Panc1 (cell line): ENCODE measurements around the gene PTPRO. TPM values are rescaled to one million over a fixed set of nuclear protein-coding genes. Genes with fewer than 3 reads are reported as not detected.

Source experiments
- ATAC-seq: fragments of 200-7000 bp; cut with Tn5 transposase; 2 replicates; pipeline ENCODE4 v1.9.1; 2020; ENCODE audit warnings: mild to moderate bottlenecking, moderate library complexity
- BruUV-seq: library from RNA; stranded (reverse); fragments of 400-500 nt; replicated peaks from 2 replicates; lab custom pipeline; 2021; lab: Mats Ljungman, UMichigan
- CTCF ChIA-PET: fragments of 300-600 bp; sonication (Branson Sonifier 250); formaldehyde crosslinking; loops from one replicate; lab custom pipeline; 2022; ENCODE audit warnings: antibody characterized with exemption; lab: Charles Lee
- POLR2A ChIA-PET: fragments of 300-600 bp; sonication (Branson Sonifier 250); formaldehyde crosslinking; loops from one replicate; lab custom pipeline; 2022; ENCODE audit warnings: antibody characterized with exemption; lab: Charles Lee
- DNase-seq: peaks from one replicate; pipeline ENCODE4 v3.0.0-alpha.2; 2010; ENCODE audit warnings: low read depth, low spot score
- H3K27ac ChIP-seq: 2 replicates; pipeline ENCODE4 v1.5.1; 2011; ENCODE audit warnings: mild to moderate bottlenecking, low read length, inconsistent platforms
- H3K27me3 ChIP-seq: fragments of 200-500 bp; sonication (Bioruptor generic); 2 replicates; pipeline ENCODE4 v1.6.0; 2014; ENCODE audit warnings: low read length, inconsistent platforms; ENCODE audit not compliant: control insufficient read depth, insufficient read depth
- H3K36me3 ChIP-seq: fragments of 200-500 bp; sonication (Bioruptor generic); 2 replicates; pipeline ENCODE4 v1.5.1; 2014; ENCODE audit warnings: inconsistent platforms, mild to moderate bottlenecking, low read length, moderate library complexity; ENCODE audit not compliant: control insufficient read depth, insufficient read depth
- H3K4me1 ChIP-seq: 2 replicates; pipeline ENCODE4 v1.5.1; 2011; ENCODE audit warnings: inconsistent platforms, mild to moderate bottlenecking, low read length, moderate library complexity; ENCODE audit not compliant: control insufficient read depth, insufficient read depth
- H3K4me3 ChIP-seq, 2 experiments: 2 replicates each; pipeline ENCODE4 v1.5.1; 2011 to 2012; ENCODE audit warnings: low read depth in 2 of 2, low read length in 2 of 2, mild to moderate bottlenecking in 2 of 2, inconsistent platforms in 1 of 2, moderate library complexity in 1 of 2
- H3K9me3 ChIP-seq: fragments of 200-500 bp; sonication (Bioruptor generic); 2 replicates; pipeline ENCODE4 v1.5.1; 2014; ENCODE audit warnings: low read depth, mild to moderate bottlenecking, inconsistent platforms, low read length, moderate library complexity; ENCODE audit not compliant: control insufficient read depth, insufficient read depth
- POLR2AphosphoS5 ChIP-seq: IDR thresholded peaks from 2 replicates; pipeline ENCODE4 v1.6.1; 2012; ENCODE audit warnings: mild to moderate bottlenecking, low read depth, low read length, moderate library complexity
- SIN3A ChIP-seq: IDR thresholded peaks from 2 replicates; pipeline ENCODE4 v1.6.1; 2012; ENCODE audit warnings: low read depth, mild to moderate bottlenecking, low read length, moderate library complexity, borderline replicate concordance; ENCODE audit not compliant: insufficient read depth
- TCF7L2 ChIP-seq: IDR thresholded peaks from 2 replicates; pipeline ENCODE4 v1.6.1; 2011; ENCODE audit warnings: mild to moderate bottlenecking, low read depth, low read length, inconsistent platforms
- in situ Hi-C: cut with HindIII; loops from 2 replicates; pipeline ENCODE4 v1.10.0; 2016; ENCODE audit warnings: low sequenced_read_pairs, low pct_unique_long_range_greater_than_20kb
- intact Hi-C: fragments of 100-400 bp; cut with micrococcal nuclease; formaldehyde crosslinking; loops from one replicate; pipeline ENCODE4 v1.10.0; 2022; ENCODE audit not compliant: unreplicated experiment
- total RNA-seq: library from RNA; stranded (reverse); gene quantifications from one replicate; pipeline ENCODE4 v1.2.1, GENCODE V29; 2021; ENCODE audit not compliant: unreplicated experiment
- TF ChIP-seq, protein P1 (sequence below), 2 experiments: IDR thresholded peaks; 2 replicates each; pipeline ENCODE4 v1.6.1; 2011 to 2012; ENCODE audit warnings: low read depth in 2 of 2, control low read depth in 1 of 2, low read length in 1 of 2, mild to moderate bottlenecking in 1 of 2, moderate library complexity in 1 of 2; ENCODE audit not compliant: insufficient read depth in 1 of 2
- TF ChIP-seq, protein P2 (sequence below): fragments of 450-650 bp; IDR thresholded peaks from 2 replicates; pipeline ENCODE4 v1.5.1; 2017; ENCODE audit warnings: mild to moderate bottlenecking

Gene PTPRO
- total RNA-seq, 1 experiment from 2014 or later: not detected

DNA sequence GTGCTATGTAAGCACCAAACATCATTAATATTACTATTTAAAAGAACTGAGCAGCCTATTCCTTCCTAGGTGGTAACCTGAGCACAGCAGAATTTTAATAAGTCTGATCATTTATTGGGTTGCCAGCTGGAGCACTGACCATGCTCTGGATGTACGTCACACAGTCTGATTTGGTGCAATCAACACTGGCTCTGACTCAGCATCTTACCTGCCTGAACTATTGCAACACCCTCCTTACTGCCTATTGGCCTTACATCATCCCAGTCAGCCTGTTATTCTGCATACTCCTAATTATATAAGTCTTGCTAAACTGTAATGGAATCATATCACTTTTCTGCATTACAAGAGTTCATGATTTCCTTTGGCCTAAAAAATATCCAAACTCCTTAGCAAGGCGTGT, 149.7 kb downstream of the PTPRO start:
- ChIA-PET POLR2A (no interaction called here), CTCF (no interaction called here)
- Histone ChIP-seq H3K27ac (no peak overlapping the region), H3K9me3 (no peaks in the 10 kb centered on the region), H3K4me3 (no peak overlapping the region), H3K36me3 (no peaks in the 10 kb centered on the region), H3K27me3 (no peaks in the 10 kb centered on the region), H3K4me1 (no peaks in the 10 kb centered on the region)
- ATAC-seq: no peak
- BruUV-seq: no TSS peak
- in situ Hi-C loops (no loop called here), intact Hi-C loops (no loop called here)
- TF ChIP-seq SIN3A (no peak), POLR2AphosphoS5 (no peak), TCF7L2 (no peak)
- TF ChIP-seq, protein P1, sequence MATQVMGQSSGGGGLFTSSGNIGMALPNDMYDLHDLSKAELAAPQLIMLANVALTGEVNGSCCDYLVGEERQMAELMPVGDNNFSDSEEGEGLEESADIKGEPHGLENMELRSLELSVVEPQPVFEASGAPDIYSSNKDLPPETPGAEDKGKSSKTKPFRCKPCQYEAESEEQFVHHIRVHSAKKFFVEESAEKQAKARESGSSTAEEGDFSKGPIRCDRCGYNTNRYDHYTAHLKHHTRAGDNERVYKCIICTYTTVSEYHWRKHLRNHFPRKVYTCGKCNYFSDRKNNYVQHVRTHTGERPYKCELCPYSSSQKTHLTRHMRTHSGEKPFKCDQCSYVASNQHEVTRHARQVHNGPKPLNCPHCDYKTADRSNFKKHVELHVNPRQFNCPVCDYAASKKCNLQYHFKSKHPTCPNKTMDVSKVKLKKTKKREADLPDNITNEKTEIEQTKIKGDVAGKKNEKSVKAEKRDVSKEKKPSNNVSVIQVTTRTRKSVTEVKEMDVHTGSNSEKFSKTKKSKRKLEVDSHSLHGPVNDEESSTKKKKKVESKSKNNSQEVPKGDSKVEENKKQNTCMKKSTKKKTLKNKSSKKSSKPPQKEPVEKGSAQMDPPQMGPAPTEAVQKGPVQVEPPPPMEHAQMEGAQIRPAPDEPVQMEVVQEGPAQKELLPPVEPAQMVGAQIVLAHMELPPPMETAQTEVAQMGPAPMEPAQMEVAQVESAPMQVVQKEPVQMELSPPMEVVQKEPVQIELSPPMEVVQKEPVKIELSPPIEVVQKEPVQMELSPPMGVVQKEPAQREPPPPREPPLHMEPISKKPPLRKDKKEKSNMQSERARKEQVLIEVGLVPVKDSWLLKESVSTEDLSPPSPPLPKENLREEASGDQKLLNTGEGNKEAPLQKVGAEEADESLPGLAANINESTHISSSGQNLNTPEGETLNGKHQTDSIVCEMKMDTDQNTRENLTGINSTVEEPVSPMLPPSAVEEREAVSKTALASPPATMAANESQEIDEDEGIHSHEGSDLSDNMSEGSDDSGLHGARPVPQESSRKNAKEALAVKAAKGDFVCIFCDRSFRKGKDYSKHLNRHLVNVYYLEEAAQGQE (IDR thresholded peaks at IDR 0.05; ENCODE audit: insufficient read depth in 1 of 2, low read depth in 2 of 2, low read length in 1 of 2): no peak
- TF ChIP-seq, protein P2, sequence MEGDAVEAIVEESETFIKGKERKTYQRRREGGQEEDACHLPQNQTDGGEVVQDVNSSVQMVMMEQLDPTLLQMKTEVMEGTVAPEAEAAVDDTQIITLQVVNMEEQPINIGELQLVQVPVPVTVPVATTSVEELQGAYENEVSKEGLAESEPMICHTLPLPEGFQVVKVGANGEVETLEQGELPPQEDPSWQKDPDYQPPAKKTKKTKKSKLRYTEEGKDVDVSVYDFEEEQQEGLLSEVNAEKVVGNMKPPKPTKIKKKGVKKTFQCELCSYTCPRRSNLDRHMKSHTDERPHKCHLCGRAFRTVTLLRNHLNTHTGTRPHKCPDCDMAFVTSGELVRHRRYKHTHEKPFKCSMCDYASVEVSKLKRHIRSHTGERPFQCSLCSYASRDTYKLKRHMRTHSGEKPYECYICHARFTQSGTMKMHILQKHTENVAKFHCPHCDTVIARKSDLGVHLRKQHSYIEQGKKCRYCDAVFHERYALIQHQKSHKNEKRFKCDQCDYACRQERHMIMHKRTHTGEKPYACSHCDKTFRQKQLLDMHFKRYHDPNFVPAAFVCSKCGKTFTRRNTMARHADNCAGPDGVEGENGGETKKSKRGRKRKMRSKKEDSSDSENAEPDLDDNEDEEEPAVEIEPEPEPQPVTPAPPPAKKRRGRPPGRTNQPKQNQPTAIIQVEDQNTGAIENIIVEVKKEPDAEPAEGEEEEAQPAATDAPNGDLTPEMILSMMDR: no peak
- no peak for DNase-seq

DNA sequence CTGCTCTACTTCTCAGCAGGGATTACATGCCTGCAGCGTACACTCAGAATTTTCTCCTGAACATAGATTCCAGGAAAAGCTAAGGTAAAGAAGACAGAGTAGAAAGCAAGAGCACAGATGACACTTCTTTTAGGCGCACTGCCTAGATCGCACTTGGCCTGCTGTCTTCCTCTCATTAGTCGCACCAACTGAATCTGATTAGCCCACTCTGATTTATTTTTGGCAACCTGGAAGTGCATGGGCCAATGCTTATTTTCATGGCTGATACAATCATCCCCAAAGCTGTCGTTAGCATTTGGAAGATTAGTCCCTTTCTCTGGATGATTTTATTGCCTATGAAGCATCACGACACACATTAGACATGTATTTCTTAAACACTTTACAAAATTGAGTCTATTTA, 152.5 kb downstream of the PTPRO start:
- POLR2A ChIA-PET: no interaction called here
- no peaks in the 10 kb centered on the region for H3K9me3 ChIP-seq
- DNase-seq: no peak
- no peaks in the 10 kb centered on the region for H3K36me3 ChIP-seq
- BruUV-seq: no TSS peak
- no peaks in the 10 kb centered on the region for H3K4me1 ChIP-seq
- intact Hi-C loops (no loop called here), in situ Hi-C loops (no loop called here)
- ATAC-seq: no peak
- TF ChIP-seq, protein P2: no peak
- TF ChIP-seq SIN3A (no peak), POLR2AphosphoS5 (no peak)
- TF ChIP-seq, protein P1 (IDR thresholded peaks at IDR 0.05; ENCODE audit: insufficient read depth in 1 of 2, low read depth in 2 of 2, low read length in 1 of 2): no peak
- CTCF ChIA-PET: no interaction called here
- H3K4me3 ChIP-seq: no peak overlapping the region
- no peak overlapping the region for H3K27ac ChIP-seq
- H3K27me3 ChIP-seq: no peaks in the 10 kb centered on the region
